T-helper 17 cell (primary cell): ENCODE results near the gene PPM1E. TPM values are rescaled to one million over a fixed set of nuclear protein-coding genes. Genes with fewer than 3 reads are reported as not detected.

Experiments
- ATAC-seq: fragments of 150-1000 bp; cut with Tn5 transposase; 2 replicates; pipeline ENCODE4 v1.10.0; 2021; ENCODE audit warnings: mild to moderate bottlenecking, moderate library complexity
- DNase-seq, 3 donors: peaks; one replicate each; pipeline versions ENCODE4 v3.0.0 to v3.0.0-alpha.2; 2020 to 2021
- H3K9me3 ChIP-seq: one replicate; pipeline ENCODE4 v1.7.0; 2013; ENCODE audit warnings: low read length, mild to moderate bottlenecking; ENCODE audit not compliant: control insufficient read depth, poor library complexity, severe bottlenecking
- H3K27ac Mint-ChIP-seq: one replicate; pipeline ENCODE4 v1.8.0; 2022; ENCODE audit warnings: mild to moderate bottlenecking, moderate library complexity, mixed read lengths
- H3K27me3 Mint-ChIP-seq: one replicate; pipeline ENCODE4 v1.8.0; 2022; ENCODE audit warnings: mixed read lengths
- H3K36me3 Mint-ChIP-seq: one replicate; pipeline ENCODE4 v1.8.0; 2022; ENCODE audit warnings: low read depth, mixed read lengths
- H3K4me1 Mint-ChIP-seq: one replicate; pipeline ENCODE4 v1.8.0; 2022; ENCODE audit warnings: mild to moderate bottlenecking, mixed read lengths
- H3K4me3 Mint-ChIP-seq: one replicate; pipeline ENCODE4 v1.8.0; 2022; ENCODE audit warnings: mild to moderate bottlenecking, moderate library complexity, mixed read lengths
- total RNA-seq, 4 donors: library from RNA in 2 of 4; stranded (reverse) in 2 of 4; gene quantifications; one replicate each; pipeline ENCODE4 v1.2.3 and lab custom pipeline; 2022 to 2026

The PPM1E gene
- total RNA-seq, 2 donors from 2014 or later, result not detected

DNA sequence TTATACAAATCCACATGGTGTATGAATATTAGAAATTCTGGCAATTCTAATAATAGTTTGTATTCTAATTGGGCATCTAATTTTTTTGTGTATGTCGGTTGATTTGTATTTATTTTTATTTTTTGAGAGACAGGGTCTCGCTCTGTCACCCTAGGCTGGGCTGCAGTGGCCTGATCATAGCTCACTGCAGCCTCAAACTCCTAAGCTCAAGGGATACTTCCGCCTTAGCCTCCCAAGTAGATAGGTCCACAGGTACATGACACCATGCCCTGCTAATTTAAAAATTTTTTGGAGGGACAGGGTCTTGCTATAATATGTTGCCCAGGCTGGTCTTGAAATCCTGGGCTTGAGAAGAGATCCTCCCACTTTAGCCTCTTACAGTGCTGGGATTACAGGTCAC, 246.5 kb downstream of the PPM1E start:
- DNase-seq (no peak), ATAC-seq (no peak)
- Mint-ChIP-seq H3K27me3 (no peaks in the 10 kb centered on the region), H3K4me3 (no peak overlapping the region), H3K4me1 (peaks cover 13% of the 10 kb centered on the region), H3K27ac (peak overlapping the region; percentile 93), H3K36me3 (no peaks in the 10 kb centered on the region)
- H3K9me3 ChIP-seq, result no peaks in the 10 kb centered on the region

DNA sequence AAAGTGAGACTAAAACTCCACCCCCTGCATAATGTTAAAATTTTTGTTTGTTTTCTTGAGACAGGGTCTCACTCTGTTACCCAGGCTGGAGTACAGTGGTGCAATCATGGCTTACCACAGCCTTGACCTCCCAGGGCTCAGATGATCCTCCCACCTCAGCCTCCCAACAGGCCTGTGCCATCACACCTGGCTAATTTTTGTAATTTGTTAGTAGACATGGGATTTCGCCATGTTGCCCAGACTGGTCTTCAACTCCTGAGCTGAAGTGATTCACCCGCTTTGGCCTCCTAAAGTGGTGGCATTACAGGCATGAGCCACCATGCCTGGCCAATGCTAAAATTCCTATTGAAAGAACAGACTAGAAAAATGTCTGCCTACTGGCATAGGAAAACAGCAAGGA, 247.2 kb downstream of the PPM1E start:
- Mint-ChIP-seq H3K4me3 (no peak overlapping the region), H3K27me3 (no peaks in the 10 kb centered on the region), H3K4me1 (peaks cover 13% of the 10 kb centered on the region), H3K36me3 (no peaks in the 10 kb centered on the region), H3K27ac (peak overlapping the region; percentile 63)
- no peaks in the 10 kb centered on the region for H3K9me3 ChIP-seq
- no peak for DNase-seq
- no peak for ATAC-seq

DNA sequence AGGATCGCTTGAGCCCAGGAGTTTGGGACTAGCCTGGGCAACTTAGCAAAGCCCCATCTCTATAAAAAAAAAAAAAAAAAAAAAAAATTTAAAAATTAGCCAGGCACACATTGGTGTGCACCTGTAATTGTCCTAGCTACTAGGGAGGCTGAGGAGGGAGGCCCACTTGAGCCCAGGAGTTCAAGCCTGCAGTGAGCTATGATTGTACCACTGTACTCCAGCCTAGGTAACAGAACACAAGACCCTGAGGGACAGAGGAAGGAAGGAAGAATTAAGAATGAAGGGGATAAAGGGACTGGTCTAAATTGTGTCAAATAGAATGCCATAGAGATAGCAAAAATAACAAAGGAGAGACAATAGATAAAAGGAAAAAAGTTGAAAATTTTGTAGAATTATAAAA, 248.2 kb downstream of the PPM1E start:
- no peaks in the 10 kb centered on the region for H3K9me3 ChIP-seq
- DNase-seq, result no peak
- H3K4me1 Mint-ChIP-seq, result peaks cover 13% of the 10 kb centered on the region
- no peak for ATAC-seq
- H3K27ac Mint-ChIP-seq, result peak overlapping the region; percentile 63
- H3K4me3 Mint-ChIP-seq, result peak overlapping the region; percentile 41
- H3K27me3 Mint-ChIP-seq, result no peaks in the 10 kb centered on the region
- H3K36me3 Mint-ChIP-seq, result no peaks in the 10 kb centered on the region

DNA sequence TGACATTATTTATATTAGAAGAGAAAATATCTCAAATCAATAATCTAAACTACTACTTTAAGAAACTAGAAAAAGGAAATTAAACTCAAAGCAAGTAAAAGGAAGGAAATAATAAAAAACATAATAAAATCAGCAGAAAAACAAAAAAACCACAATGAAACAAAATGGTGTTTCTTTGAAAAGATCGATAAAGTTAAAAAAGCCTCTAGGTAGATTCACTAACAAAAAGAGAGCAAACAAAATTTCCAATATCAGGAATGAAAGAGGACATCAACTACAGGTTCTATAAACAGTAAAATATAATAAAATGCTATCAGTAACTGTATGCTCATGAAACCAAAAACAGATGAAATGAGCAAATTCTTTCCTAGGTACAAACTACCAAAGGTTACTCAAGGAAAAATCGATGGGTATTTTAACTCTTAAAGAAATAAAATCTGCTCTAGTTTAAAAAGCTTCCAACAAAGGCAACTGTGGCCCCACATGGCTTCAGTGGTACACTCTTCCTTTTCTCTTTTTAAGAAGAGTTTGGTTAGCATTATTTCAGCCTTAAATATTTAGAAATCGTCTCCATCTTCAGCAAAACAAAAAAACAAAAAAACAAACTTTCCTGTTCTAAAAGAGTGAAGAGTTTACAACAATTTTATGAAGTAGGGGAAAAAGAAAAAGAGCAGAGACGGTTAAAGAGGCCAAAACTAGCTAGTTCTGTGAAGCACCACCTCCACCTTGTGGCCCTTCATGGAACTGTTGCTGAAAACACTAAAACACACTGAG, 248.9 kb downstream of the PPM1E start:
- DNase-seq, result peak; percentile 31 to 60 (median 39)
- Mint-ChIP-seq H3K27me3 (no peaks in the 10 kb centered on the region), H3K4me3 (no peak overlapping the region), H3K36me3 (no peaks in the 10 kb centered on the region), H3K27ac (peak overlapping the region; percentile 63), H3K4me1 (peaks cover 12% of the 10 kb centered on the region)
- H3K9me3 ChIP-seq, result no peaks in the 10 kb centered on the region
- peak; percentile 65 for ATAC-seq

DNA sequence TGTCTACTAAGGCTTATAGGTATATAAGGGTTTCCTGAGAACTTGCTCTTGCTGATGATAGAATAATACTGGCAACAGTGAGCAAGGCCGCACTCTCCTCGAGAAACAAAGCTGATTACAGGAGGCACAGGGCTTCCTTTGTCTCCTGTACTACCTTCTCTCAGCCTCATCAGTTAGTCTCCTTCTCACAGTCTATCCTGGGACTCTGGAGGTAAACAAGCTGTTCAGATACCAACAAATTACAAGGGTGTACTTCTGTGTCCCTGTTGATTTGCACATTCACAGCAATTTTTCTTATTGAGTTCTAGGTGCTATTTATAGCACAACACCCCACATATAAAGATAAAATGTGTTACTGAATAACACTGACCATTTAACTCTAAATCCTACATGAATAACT, 252.3 kb downstream of the PPM1E start:
- peaks cover 5% of the 10 kb centered on the region for H3K4me1 Mint-ChIP-seq
- H3K36me3 Mint-ChIP-seq, result peaks cover 2% of the 10 kb centered on the region
- H3K9me3 ChIP-seq, result no peaks in the 10 kb centered on the region
- H3K4me3 Mint-ChIP-seq, result no peak overlapping the region
- no peak for DNase-seq
- ATAC-seq, result no peak
- no peak overlapping the region for H3K27ac Mint-ChIP-seq
- no peaks in the 10 kb centered on the region for H3K27me3 Mint-ChIP-seq

DNA sequence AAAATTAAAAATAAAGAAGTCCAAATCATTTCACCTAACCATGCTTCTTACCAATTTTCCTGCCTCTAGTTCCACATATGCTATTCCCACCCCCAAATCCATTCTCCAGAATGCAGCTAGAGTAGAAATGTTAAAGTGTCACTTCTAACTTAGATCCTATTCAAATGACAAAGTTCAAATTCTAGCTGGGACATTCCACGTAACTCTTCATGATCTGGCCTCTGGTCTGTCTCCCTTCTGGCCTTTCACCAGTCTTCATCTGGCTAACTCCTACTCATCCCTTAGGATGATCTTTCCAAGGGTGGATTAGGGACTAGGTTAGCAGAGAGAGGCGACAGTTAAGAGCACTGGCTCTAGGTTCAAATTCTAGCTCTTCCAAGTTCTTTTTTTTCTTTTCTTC, 253.1 kb downstream of the PPM1E start:
- DNase-seq (no peak), ATAC-seq (no peak)
- H3K4me3 Mint-ChIP-seq, result no peak overlapping the region
- H3K4me1 Mint-ChIP-seq, result peaks cover 5% of the 10 kb centered on the region
- no peaks in the 10 kb centered on the region for H3K9me3 ChIP-seq
- peaks cover 2% of the 10 kb centered on the region for H3K36me3 Mint-ChIP-seq
- H3K27ac Mint-ChIP-seq, result no peak overlapping the region
- H3K27me3 Mint-ChIP-seq, result no peaks in the 10 kb centered on the region

DNA sequence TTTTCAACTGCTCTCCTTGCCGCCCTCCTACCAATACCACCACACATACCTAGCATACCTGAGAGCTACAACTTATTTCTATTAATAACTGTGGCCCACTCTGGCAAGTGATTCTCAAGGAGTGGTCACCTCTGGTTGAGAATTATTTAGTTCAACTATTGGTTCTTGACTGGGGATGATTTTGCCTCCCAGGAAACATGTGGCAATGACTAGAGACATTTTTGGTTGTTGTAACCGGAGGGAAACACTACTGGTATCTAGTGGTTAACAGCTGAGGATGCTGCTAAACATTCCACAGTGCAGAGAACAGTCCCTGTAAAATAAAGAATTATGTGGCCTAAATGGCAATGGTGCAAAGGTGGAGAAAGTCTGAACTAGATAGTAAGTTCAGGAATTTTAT, 254.4 kb downstream of the PPM1E start:
- no peaks in the 10 kb centered on the region for H3K9me3 ChIP-seq
- no peaks in the 10 kb centered on the region for H3K27me3 Mint-ChIP-seq
- no peak overlapping the region for H3K27ac Mint-ChIP-seq
- H3K4me1 Mint-ChIP-seq, result no peaks in the 10 kb centered on the region
- DNase-seq, result no peak
- H3K4me3 Mint-ChIP-seq, result no peak overlapping the region
- ATAC-seq, result no peak
- peaks cover 2% of the 10 kb centered on the region for H3K36me3 Mint-ChIP-seq

DNA sequence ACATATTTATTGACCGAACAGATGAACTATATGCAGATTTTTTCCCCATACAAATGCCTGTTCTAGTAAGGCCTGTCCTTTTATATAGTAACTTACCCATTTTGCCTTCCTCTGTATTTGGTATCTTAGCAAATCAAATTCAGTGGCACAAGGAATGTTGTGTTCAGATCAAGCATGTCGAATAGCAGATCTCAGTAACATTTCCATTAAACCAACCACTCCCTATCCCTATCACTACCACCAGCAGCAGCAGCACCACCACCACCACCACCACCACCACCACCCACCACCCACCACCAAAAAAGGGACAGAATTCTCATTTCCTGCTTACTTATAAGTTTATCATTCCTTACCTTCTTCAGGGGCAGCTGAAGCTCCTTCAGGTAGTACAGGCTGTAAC, 256.3 kb downstream of the PPM1E start:
- Mint-ChIP-seq H3K4me1 (no peaks in the 10 kb centered on the region), H3K27me3 (no peaks in the 10 kb centered on the region), H3K36me3 (peaks cover 2% of the 10 kb centered on the region), H3K4me3 (no peak overlapping the region), H3K27ac (no peak overlapping the region)
- no peaks in the 10 kb centered on the region for H3K9me3 ChIP-seq
- DNase-seq, result no peak
- no peak for ATAC-seq

DNA sequence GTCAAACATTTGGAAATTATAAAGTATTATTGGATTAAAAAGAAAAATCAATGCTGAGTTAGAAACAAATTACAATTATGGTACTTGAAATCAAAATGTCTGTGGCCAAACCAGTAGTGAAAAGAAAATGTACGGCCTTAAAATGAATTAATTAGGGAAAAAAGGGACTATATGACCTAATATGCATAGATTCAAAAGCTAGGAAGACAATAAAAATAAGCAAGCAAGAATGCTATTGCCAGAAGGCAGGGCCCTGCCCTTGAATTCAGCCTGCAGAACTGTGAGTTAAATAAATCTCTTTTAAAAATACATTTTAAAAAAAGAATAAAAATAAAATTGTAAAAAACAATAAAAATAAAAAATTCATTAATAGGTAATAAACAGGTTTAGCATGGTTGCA, 262.4 kb downstream of the PPM1E start:
- ATAC-seq (no peak), DNase-seq (no peak)
- Mint-ChIP-seq H3K27me3 (no peaks in the 10 kb centered on the region), H3K27ac (no peak overlapping the region), H3K36me3 (peaks cover 2% of the 10 kb centered on the region), H3K4me1 (no peaks in the 10 kb centered on the region), H3K4me3 (no peak overlapping the region)
- H3K9me3 ChIP-seq, result no peaks in the 10 kb centered on the region

DNA sequence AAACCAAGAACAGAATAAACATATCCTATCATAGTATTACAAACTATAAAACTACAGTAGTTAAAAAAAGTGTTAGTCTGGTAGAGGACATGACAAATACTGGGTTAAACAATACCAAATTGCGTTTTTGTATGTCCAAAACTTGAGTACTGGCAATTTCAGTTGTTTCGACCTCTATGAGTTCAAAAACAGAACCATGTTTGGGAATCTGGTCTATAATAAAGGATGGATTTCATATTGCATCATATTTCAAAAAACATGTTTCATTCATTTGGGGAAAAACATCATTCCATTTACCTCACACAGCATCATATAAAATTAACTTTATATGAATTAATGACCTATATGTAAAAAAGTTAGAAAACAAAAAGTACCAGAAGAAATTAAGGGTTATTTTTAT, 269.3 kb downstream of the PPM1E start:
- H3K4me1 Mint-ChIP-seq, result peaks cover 12% of the 10 kb centered on the region
- H3K4me3 Mint-ChIP-seq, result no peak overlapping the region
- ATAC-seq (no peak), DNase-seq (no peak)
- no peaks in the 10 kb centered on the region for H3K27me3 Mint-ChIP-seq
- no peaks in the 10 kb centered on the region for H3K9me3 ChIP-seq
- peaks cover 7% of the 10 kb centered on the region for H3K36me3 Mint-ChIP-seq
- H3K27ac Mint-ChIP-seq, result no peak overlapping the region

DNA sequence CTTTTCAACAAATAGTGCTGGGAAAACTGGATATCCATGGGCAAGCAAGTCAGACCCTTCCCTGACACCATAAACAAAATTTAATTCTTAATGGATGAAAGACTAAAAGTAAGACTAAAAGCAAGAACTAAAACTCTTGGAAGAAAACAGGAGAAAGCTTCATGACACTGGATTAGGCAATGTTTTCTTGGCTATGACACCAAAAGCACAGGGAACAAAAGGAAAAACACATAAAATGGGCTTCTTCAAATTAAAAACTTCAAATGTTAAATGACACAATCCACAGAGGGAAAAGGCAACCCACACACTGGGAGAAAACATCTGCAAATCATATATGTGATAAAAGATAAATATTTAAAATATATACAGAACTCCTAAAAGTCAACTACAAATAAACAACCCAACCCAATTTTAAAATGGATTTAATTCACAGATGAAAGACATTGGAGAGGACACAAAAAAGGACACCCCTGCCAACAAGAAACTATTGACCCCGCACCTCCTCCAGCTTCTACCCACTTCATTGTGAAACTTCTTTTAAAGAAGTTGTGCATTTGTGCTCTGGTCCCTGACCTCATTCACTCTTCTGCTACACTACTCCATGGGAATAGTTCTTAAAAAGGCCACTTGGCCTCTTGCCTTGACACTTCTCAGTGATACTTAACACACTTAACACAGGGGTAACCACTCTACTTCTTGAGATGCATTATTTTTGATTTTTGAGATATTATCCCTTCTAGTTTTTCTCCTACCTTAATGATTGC, 270.7 kb downstream of the PPM1E start:
- H3K9me3 ChIP-seq, result no peaks in the 10 kb centered on the region
- Mint-ChIP-seq H3K4me3 (peak overlapping the region; percentile 34), H3K27me3 (no peaks in the 10 kb centered on the region), H3K27ac (peak overlapping the region; percentile 72), H3K36me3 (peaks cover 9% of the 10 kb centered on the region), H3K4me1 (peaks cover 12% of the 10 kb centered on the region)
- ATAC-seq, result no peak
- no peak for DNase-seq

DNA sequence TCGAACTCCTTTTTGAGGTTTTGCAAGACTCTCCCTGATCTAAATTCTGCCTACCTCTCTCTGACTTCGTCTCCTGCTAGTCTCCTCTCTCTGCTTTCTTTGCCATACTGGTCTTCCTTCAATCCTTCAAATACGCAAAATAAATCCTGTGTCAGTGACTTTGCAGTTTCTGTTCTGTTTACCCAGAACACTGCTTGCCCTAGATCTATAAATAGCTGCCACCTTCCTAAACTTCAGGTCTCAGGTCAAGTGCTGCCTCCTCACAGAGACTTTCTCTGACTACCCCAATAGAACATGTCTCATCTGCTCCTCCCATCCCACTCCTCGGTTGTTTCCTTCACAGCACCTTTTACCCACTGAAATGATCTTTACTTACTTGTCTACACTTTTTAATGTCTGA, 272.1 kb downstream of the PPM1E start:
- ATAC-seq (no peak), DNase-seq (no peak)
- Mint-ChIP-seq H3K27me3 (no peaks in the 10 kb centered on the region), H3K27ac (peak overlapping the region; percentile 27), H3K36me3 (peaks cover 9% of the 10 kb centered on the region), H3K4me3 (no peak overlapping the region), H3K4me1 (peaks cover 12% of the 10 kb centered on the region)
- no peaks in the 10 kb centered on the region for H3K9me3 ChIP-seq

DNA sequence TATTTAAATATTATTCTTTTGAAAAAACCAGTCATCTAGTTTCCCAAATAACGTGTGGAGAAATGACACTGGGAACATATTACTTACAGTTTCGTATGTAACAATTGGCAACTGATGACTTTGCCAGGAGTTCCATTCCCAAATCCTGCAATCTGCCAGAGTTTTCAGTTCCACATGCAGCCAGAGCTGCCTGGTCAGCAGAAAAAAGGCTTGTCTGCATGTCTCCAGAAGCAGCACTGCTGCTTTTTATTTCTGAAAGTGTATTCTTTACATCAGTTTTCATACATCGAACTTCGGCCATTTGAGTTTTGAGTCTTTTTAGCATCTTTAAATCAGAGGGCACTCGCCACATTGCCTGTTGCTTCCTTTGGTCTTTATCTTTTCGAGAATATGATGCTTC, 272.7 kb downstream of the PPM1E start:
- Mint-ChIP-seq H3K4me1 (peaks cover 12% of the 10 kb centered on the region), H3K27me3 (no peaks in the 10 kb centered on the region), H3K4me3 (no peak overlapping the region), H3K27ac (peak overlapping the region; percentile 27), H3K36me3 (peaks cover 9% of the 10 kb centered on the region)
- no peaks in the 10 kb centered on the region for H3K9me3 ChIP-seq
- ATAC-seq, result no peak
- no peak for DNase-seq

DNA sequence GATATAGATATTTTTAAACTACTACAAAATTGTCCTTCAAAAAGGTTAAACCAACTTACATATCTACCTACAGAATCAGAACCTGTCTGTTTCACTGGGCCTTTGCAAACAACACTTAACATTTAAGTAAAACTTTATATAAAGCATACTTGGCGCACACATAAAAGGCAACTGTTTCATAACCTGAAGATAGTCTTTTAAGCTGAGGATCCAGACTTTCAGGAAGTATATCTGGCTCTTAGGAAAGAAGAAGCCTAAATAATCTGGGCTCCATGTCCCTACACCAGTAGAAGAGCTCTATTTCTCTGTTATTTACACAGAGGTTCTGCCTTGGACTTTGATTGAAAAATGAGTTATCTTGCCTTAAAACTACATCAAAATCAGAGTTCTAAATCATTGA, 275.2 kb downstream of the PPM1E start:
- Mint-ChIP-seq H3K36me3 (peaks cover 9% of the 10 kb centered on the region), H3K27me3 (no peaks in the 10 kb centered on the region), H3K27ac (no peak overlapping the region), H3K4me1 (peaks cover 12% of the 10 kb centered on the region), H3K4me3 (no peak overlapping the region)
- no peak for DNase-seq
- H3K9me3 ChIP-seq, result no peaks in the 10 kb centered on the region
- ATAC-seq, result no peak
